ENCODE data around the gene IFRD2. TPM values are rescaled to one million over a fixed set of nuclear protein-coding genes. Genes with fewer than 3 reads are reported as not detected.
A peak's percentile ranks its signal among the peaks of the same experiment; 100 is the strongest.

The IFRD2 gene
- total and polyA plus RNA-seq, 2 of the 13 experiments (the other 11 are each of a cell fraction or from before 2014, with no cell fraction given), result 32.8 to 96.1 TPM

GRCh38 chr3:50314342-50314741, 22.1 kb upstream of the IFRD2 start:
- H3K79me2 ChIP-seq (ENCODE audit: insufficient read depth, low read length), result peaks cover 10% of the 10 kb centered on the region
- in situ Hi-C loops (cut with HindIII; ENCODE audit: extremely low pct_ligation_motif_present, low pct_unique_long_range_greater_than_20kb), result no loop called here
- H4K20me1 ChIP-seq (ENCODE audit: insufficient read depth, low read length), result no peaks in the 10 kb centered on the region
- ATAC-seq (no peak; the same call in 2 of the 3 replicates), DNase-seq (ENCODE audit: low spot score) (no peak), FAIRE-seq (no peak)
- WGBS (ENCODE audit: low lambda C conversion rate), result 85% methylated on average over 3 of the region's 3 CpGs
- H3K4me3 ChIP-seq (replicated peaks in 1 of 3; ENCODE audit: insufficient read depth in 1 of 3, low read depth in 2 of 3, low read length in 3 of 3), result no peak overlapping the region
- H3K4me2 ChIP-seq (ENCODE audit: low read depth, low read length), result no peak overlapping the region
- H3K27me3 ChIP-seq (ENCODE audit: control insufficient read depth in 1 of 2, insufficient read depth in 2 of 2, low read length in 2 of 2), result no peaks in the 10 kb centered on the region
- peaks cover 16 to 29% of the 10 kb centered on the region in 2 experiments for H3K36me3 ChIP-seq (replicated peaks in 1 of 2; ENCODE audit: control insufficient read depth in 1 of 2, insufficient read depth in 2 of 2, low read length in 2 of 2)
- H3K9ac ChIP-seq (ENCODE audit: insufficient read depth, low read depth, low read length), result no peak overlapping the region
- no peak overlapping the region for H2AFZ ChIP-seq (ENCODE audit: low read length)
- no TSS peak for BruUV-seq (replicated peaks)
- intact Hi-C loops (cut with micrococcal nuclease; ENCODE audit: unreplicated experiment), result no loop called here
- POLR2A ChIA-PET, result interaction anchor here (0.8 to 13.0 kb wide), 5 partner anchors 14 to 111 kb away, joined by 3 to 222 read pairs (median 3); partner anchors contain the start of genes GNAI2, HYAL1, HYAL3 and LSMEM2
- peak overlapping the region; percentile 27 for H3K27ac ChIP-seq (ENCODE audit: extremely low read length, insufficient read depth, low read length)
- CTCF ChIA-PET (ENCODE audit: low intra/inter-chr PET ratio, low total read pairs), result no interaction called here
- peaks cover 42% of the 10 kb centered on the region for H3K4me1 ChIP-seq (ENCODE audit: insufficient read depth, low read length)
- no peaks in the 10 kb centered on the region for H3K9me3 ChIP-seq (ENCODE audit: low read length)
- no peak for TF ChIP-seq POLR2G (IDR thresholded peaks at IDR 0.05; ENCODE audit: low read depth, low read length)
- no peak for TF ChIP-seq NCOA2 (CRISPR knock-in tag; IDR thresholded peaks at IDR 0.05)
- TF ChIP-seq JARID2 (CRISPR knock-in tag; IDR thresholded peaks at IDR 0.05; ENCODE audit: insufficient replicate concordance), result no peak
- no peak for TF ChIP-seq AHDC1 (CRISPR knock-in tag; IDR thresholded peaks at IDR 0.05; ENCODE audit: borderline replicate concordance)
- no peak for TF ChIP-seq ATF5 (CRISPR knock-in tag; IDR thresholded peaks at IDR 0.05; ENCODE audit: low read depth)
- no peak for TF ChIP-seq FOXA1 (IDR thresholded peaks at IDR 0.05)
- no peak for TF ChIP-seq FOXA1 (CRISPR knock-in tag; IDR thresholded peaks at IDR 0.05)
- TF ChIP-seq CEBPG (CRISPR knock-in tag; IDR thresholded peaks at IDR 0.05), result no peak
- no peak for TF ChIP-seq ZNF441 (CRISPR knock-in tag; IDR thresholded peaks at IDR 0.05; ENCODE audit: borderline replicate concordance)
- no peak for TF ChIP-seq SP4 (CRISPR knock-in tag; IDR thresholded peaks at IDR 0.05)
- TF ChIP-seq ZNF878 (CRISPR knock-in tag; IDR thresholded peaks at IDR 0.05), result no peak
- TF ChIP-seq RBFOX2 (IDR thresholded peaks at IDR 0.05; ENCODE audit: low read depth, low read length), result no peak
- no peak for TF ChIP-seq ZNF552 (CRISPR knock-in tag; IDR thresholded peaks at IDR 0.05; ENCODE audit: borderline replicate concordance)
- no peak for TF ChIP-seq ZNF18 (CRISPR knock-in tag; IDR thresholded peaks at IDR 0.05; ENCODE audit: insufficient replicate concordance)
- no peak for TF ChIP-seq SKIL (CRISPR knock-in tag; IDR thresholded peaks at IDR 0.05; ENCODE audit: borderline replicate concordance)
- no peak for TF ChIP-seq ZNF138 (CRISPR knock-in tag; IDR thresholded peaks at IDR 0.05; ENCODE audit: low read depth)

Measured in HepG2 (cell line).